Ishikawa (cell line): Measurements from ENCODE around the gene RIMS1.

Experiments used
- CEBPB ChIP-seq: IDR thresholded peaks from 2 replicates; pipeline ENCODE4 v1.6.1; 2012
- CREB1 ChIP-seq: IDR thresholded peaks from 2 replicates; pipeline ENCODE4 v1.6.1; 2012; ENCODE audit warnings: low read depth
- EGR1 ChIP-seq: IDR thresholded peaks from 2 replicates; pipeline ENCODE4 v1.6.1; 2012
- EP300 ChIP-seq: IDR thresholded peaks from 2 replicates; pipeline ENCODE4 v1.6.1; 2012; ENCODE audit warnings: borderline replicate concordance
- FOXM1 ChIP-seq: IDR thresholded peaks from 2 replicates; pipeline ENCODE4 v1.6.1; 2012; ENCODE audit warnings: low read depth, borderline replicate concordance
- NFIC ChIP-seq: IDR thresholded peaks from 2 replicates; pipeline ENCODE4 v1.6.1; 2012
- RAD21 ChIP-seq: IDR thresholded peaks from 2 replicates; pipeline ENCODE4 v1.6.1; 2012; ENCODE audit warnings: low read depth
- TAF1 ChIP-seq: IDR thresholded peaks from 2 replicates; pipeline ENCODE4 v1.6.1; 2012; ENCODE audit warnings: low read depth, mild to moderate bottlenecking
- TCF12 ChIP-seq: IDR thresholded peaks from 2 replicates; pipeline ENCODE4 v1.6.1; 2012; ENCODE audit warnings: low read depth
- TEAD4 ChIP-seq: IDR thresholded peaks from 2 replicates; pipeline ENCODE4 v1.6.1; 2012
- YY1 ChIP-seq: IDR thresholded peaks from 2 replicates; pipeline ENCODE4 v1.6.1; 2012; ENCODE audit warnings: low read depth
- ZBTB7A ChIP-seq: IDR thresholded peaks from 2 replicates; pipeline ENCODE4 v1.6.1; 2012; ENCODE audit warnings: low read depth
- TF ChIP-seq, protein P1 (sequence below): IDR thresholded peaks from 2 replicates; pipeline ENCODE4 v1.6.1; 2012
- TF ChIP-seq, protein P2 (sequence below): IDR thresholded peaks from 2 replicates; pipeline ENCODE4 v1.6.1; 2012; ENCODE audit warnings: low read depth, mild to moderate bottlenecking
- TF ChIP-seq, protein P3 (sequence below): IDR thresholded peaks from 2 replicates; pipeline ENCODE4 v1.6.1; 2012

Gene RIMS1

DNA sequence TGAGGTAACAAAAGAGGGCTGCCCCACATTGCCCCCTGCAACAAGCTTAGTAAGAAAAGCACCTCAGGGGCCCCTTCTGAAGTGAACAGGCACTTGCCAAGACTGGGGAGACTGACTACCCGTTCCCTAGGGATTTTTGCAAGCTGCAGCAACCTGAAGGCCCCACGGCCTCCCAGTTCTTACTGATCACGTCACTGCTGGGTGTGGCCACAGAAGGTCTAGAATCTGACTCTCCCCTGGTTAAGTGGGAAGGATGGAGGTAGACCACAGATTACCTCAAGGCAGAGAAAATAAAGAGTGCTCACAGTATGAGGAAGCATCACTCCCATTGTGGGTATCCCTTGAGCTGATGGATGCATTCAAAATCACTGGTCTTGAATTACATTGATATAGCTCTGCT lies 534.1 kb downstream of the RIMS1 start:
- TF ChIP-seq CREB1: no peak
- TF ChIP-seq TCF12: no peak
- no peak for TF ChIP-seq CEBPB
- no peak for TF ChIP-seq FOXM1
- TF ChIP-seq EP300: no peak
- TF ChIP-seq, protein P1, sequence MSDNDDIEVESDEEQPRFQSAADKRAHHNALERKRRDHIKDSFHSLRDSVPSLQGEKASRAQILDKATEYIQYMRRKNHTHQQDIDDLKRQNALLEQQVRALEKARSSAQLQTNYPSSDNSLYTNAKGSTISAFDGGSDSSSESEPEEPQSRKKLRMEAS: no peak
- TF ChIP-seq, protein P2, sequence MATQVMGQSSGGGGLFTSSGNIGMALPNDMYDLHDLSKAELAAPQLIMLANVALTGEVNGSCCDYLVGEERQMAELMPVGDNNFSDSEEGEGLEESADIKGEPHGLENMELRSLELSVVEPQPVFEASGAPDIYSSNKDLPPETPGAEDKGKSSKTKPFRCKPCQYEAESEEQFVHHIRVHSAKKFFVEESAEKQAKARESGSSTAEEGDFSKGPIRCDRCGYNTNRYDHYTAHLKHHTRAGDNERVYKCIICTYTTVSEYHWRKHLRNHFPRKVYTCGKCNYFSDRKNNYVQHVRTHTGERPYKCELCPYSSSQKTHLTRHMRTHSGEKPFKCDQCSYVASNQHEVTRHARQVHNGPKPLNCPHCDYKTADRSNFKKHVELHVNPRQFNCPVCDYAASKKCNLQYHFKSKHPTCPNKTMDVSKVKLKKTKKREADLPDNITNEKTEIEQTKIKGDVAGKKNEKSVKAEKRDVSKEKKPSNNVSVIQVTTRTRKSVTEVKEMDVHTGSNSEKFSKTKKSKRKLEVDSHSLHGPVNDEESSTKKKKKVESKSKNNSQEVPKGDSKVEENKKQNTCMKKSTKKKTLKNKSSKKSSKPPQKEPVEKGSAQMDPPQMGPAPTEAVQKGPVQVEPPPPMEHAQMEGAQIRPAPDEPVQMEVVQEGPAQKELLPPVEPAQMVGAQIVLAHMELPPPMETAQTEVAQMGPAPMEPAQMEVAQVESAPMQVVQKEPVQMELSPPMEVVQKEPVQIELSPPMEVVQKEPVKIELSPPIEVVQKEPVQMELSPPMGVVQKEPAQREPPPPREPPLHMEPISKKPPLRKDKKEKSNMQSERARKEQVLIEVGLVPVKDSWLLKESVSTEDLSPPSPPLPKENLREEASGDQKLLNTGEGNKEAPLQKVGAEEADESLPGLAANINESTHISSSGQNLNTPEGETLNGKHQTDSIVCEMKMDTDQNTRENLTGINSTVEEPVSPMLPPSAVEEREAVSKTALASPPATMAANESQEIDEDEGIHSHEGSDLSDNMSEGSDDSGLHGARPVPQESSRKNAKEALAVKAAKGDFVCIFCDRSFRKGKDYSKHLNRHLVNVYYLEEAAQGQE: no peak
- TF ChIP-seq TEAD4: no peak
- TF ChIP-seq EGR1: no peak

DNA sequence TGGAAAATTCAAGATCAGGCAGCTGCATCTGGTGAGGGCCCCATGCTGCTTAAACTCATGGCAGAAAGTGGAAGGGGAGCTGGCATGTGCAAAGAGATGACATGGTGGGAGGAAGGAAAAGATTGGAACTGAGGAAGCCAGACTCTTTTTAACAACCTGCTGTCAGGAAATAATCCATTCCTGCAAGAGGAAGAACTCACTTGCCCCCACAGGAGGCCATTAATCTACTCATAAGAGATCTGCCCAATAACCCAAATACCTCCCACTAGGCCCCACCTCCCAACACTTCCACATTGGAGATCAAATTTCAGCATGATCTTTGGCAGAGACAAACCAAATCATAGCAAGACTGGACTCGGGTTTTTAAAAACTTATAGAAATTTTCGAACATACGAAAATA lies 535.0 kb downstream of the RIMS1 start:
- TF ChIP-seq TEAD4: no peak
- TF ChIP-seq ZBTB7A: no peak
- TF ChIP-seq, protein P1: no peak
- no peak for TF ChIP-seq FOXM1
- no peak for TF ChIP-seq EGR1
- TF ChIP-seq, protein P2: no peak
- TF ChIP-seq CREB1: no peak
- TF ChIP-seq CEBPB: no peak
- no peak for TF ChIP-seq RAD21
- TF ChIP-seq NFIC: no peak
- no peak for TF ChIP-seq TCF12
- TF ChIP-seq YY1: no peak
- TF ChIP-seq EP300: no peak
- TF ChIP-seq TAF1: no peak
- TF ChIP-seq, protein P3, sequence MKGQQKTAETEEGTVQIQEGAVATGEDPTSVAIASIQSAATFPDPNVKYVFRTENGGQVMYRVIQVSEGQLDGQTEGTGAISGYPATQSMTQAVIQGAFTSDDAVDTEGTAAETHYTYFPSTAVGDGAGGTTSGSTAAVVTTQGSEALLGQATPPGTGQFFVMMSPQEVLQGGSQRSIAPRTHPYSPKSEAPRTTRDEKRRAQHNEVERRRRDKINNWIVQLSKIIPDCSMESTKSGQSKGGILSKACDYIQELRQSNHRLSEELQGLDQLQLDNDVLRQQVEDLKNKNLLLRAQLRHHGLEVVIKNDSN: no peak

DNA sequence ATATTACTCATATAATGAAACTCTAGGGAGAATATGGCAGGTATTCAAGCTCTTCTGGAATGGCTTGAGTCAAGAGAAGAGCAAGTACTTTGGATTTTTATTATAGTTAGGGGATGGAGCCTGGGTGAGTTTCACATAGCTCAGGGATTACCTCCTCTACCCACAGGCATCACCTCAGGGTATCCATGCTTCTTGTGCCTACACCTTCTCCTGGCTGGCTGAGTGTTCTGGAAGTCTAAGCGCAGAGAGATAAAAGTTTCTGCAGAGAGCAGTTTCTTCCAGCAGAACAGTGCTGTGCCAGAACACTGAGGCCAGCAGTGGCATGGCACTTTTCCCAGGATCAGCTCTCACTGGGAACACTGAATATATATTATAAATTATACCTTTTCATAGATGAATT lies 535.8 kb downstream of the RIMS1 start:
- TF ChIP-seq EP300: no peak
- TF ChIP-seq FOXM1: no peak
- TF ChIP-seq, protein P2: no peak

DNA sequence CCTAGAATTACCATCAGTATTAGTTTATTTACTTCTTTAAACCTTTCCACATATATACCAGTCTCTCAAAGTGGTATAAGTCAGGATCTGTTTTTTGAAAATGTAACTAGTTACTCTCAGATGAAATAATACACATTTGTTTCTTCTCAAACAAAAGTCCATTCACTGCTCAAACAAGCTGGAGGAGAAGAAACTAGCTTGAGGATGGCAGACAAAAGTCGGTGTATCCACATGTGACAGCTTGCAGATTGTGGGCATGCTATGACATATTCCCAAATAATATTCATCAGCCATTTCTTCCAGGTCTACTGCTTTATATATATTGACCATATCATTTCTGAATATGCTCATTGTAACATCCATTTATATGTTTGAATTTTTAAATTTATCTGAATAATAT lies 538.1 kb downstream of the RIMS1 start:
- TF ChIP-seq NFIC (no peak), TCF12 (no peak), EP300 (no peak), TAF1 (no peak), FOXM1 (no peak)
- TF ChIP-seq, protein P3: no peak
- TF ChIP-seq, protein P1: no peak
- TF ChIP-seq, protein P2: no peak
